Cardiac muscle cell (in vitro differentiated cells and primary cell): ENCODE data around the gene TMPRSS3. TPM values are rescaled to one million over a fixed set of nuclear protein-coding genes. Genes with fewer than 3 reads are reported as not detected.

Experiments
- DNase-seq, 2 donors: peaks; one replicate each; pipeline versions ENCODE4 v3.0.0 to v3.0.0-alpha.2; 2010 to 2017; ENCODE audit warnings: low read depth in 1 of 2, low spot score in 1 of 2
- H3K27ac ChIP-seq: fragments of 200-600 bp; sonication (generic); 2 replicates; pipeline ENCODE4 v1.5.1; 2016
- H3K27me3 ChIP-seq: fragments of 200-600 bp; sonication (generic); 2 replicates; pipeline ENCODE4 v1.6.0; 2016; ENCODE audit warnings: control low read depth
- H3K36me3 ChIP-seq: fragments of 200-600 bp; sonication (generic); 2 replicates; pipeline ENCODE4 v1.5.1; 2016; ENCODE audit warnings: control low read depth
- H3K4me1 ChIP-seq: fragments of 200-600 bp; sonication (generic); 2 replicates; pipeline ENCODE4 v1.8.1; 2017; ENCODE audit warnings: low read depth, mild to moderate bottlenecking, mixed run types
- H3K4me3 ChIP-seq: fragments of 200-600 bp; sonication (generic); 2 replicates; pipeline ENCODE4 v1.5.1; 2016; ENCODE audit warnings: mild to moderate bottlenecking
- H3K9me3 ChIP-seq: fragments of 200-600 bp; sonication (generic); 2 replicates; pipeline ENCODE4 v1.5.1; 2017; ENCODE audit warnings: low read depth, mild to moderate bottlenecking, control low read depth
- CTCF ChIP-seq: IDR thresholded peaks from 2 replicates; pipeline ENCODE4 v1.5.1; 2012; ENCODE audit warnings: low read depth, mild to moderate bottlenecking, low read length
- polyA plus RNA-seq: library from polyadenylated mRNA; unstranded; fragments of >200 nt; fragmentation: Nextera tagmentation; extraction: Ambion mirVana; gene quantifications from 2 replicates; pipeline ENCODE4 v1.2.1, GENCODE V29; 2016
- total RNA-seq: library from RNA; depleted of rRNA; stranded (reverse); fragments of >200 nt; gene quantifications from 2 replicates; pipeline ENCODE4 v1.2.3, GENCODE V29; 2016

The TMPRSS3 gene
- total and polyA plus RNA-seq, 2 experiments from 2014 or later = not detected

- Histone ChIP-seq H3K9me3 (no peaks in the 10 kb centered on the region), H3K36me3 (no peaks in the 10 kb centered on the region)
- DNase-seq = no peak
These were observed 31.1 kb upstream of the TMPRSS3 start for GRCh38 chr21:42426876-42427480.

GRCh38 chr21:42426424-42426823 is 30.6 kb upstream of the TMPRSS3 start:
- Histone ChIP-seq H3K36me3 (no peaks in the 10 kb centered on the region), H3K27me3 (peaks cover 8% of the 10 kb centered on the region), H3K4me1 (no peaks in the 10 kb centered on the region), H3K9me3 (no peaks in the 10 kb centered on the region), H3K4me3 (no peak overlapping the region), H3K27ac (no peak overlapping the region)
- TF ChIP-seq CTCF = no peak
- DNase-seq = no peak

More at GRCh38 chr21:42426876-42427480, 31.1 kb upstream of the TMPRSS3 start:
- no peaks in the 10 kb centered on the region for H3K4me1 ChIP-seq
- no peak overlapping the region for H3K4me3 ChIP-seq
- no peak overlapping the region for H3K27ac ChIP-seq
- no peak for TF ChIP-seq CTCF
- H3K27me3 ChIP-seq = peaks cover 8% of the 10 kb centered on the region

- peaks cover 8% of the 10 kb centered on the region for H3K27me3 ChIP-seq
- no peak for TF ChIP-seq CTCF
- H3K9me3 ChIP-seq = no peaks in the 10 kb centered on the region
- no peaks in the 10 kb centered on the region for H3K4me1 ChIP-seq
- no peaks in the 10 kb centered on the region for H3K36me3 ChIP-seq
- no peak overlapping the region for H3K27ac ChIP-seq
- no peak overlapping the region for H3K4me3 ChIP-seq
- no peak for DNase-seq
These were observed 29.7 kb upstream of the TMPRSS3 start for GRCh38 chr21:42425591-42425990.

DNA sequence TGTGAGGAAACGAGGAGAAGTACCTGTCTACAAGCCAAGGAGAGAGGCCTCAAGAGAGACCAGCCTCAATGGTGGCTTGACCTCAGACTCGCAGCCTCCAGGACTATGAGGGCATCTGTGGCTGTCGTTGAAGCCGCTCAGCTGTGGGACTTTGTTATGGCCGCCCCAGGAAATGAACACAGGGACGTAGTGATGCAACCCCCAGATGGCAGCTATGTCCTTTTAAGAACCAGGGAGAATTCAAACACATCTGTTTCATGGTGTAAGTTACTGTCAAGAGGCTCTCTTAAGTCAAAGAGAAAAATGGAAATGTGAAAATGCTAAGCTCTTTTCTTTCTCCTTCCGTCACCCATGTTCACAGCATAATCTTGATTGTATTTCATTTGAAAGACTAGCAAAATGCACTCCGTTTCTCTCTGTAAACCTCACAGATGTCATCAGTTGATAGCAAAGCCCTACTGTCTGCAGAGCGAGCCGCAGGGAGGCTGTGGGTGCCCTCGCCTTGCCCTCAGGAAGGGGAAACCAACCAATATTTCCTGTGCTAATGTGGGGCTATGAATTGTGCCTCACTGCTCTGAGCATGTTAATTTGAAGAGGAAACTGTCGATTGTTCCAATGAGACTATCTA is 29.2 kb upstream of the TMPRSS3 start:
- Histone ChIP-seq H3K9me3 (no peaks in the 10 kb centered on the region), H3K36me3 (no peaks in the 10 kb centered on the region), H3K4me1 (no peaks in the 10 kb centered on the region), H3K27ac (no peak overlapping the region), H3K4me3 (no peak overlapping the region), H3K27me3 (peaks cover 8% of the 10 kb centered on the region)
- no peak for TF ChIP-seq CTCF
- DNase-seq = no peak

GRCh38 chr21:42423685-42424084 is 27.8 kb upstream of the TMPRSS3 start:
- no peak for DNase-seq
- Histone ChIP-seq H3K36me3 (no peaks in the 10 kb centered on the region), H3K27ac (no peak overlapping the region), H3K27me3 (peaks cover 8% of the 10 kb centered on the region), H3K4me1 (no peaks in the 10 kb centered on the region), H3K4me3 (no peak overlapping the region), H3K9me3 (no peaks in the 10 kb centered on the region)
- TF ChIP-seq CTCF = no peak
